ENCODE data around the gene PAXX. TPM values are rescaled to one million over a fixed set of nuclear protein-coding genes. Genes with fewer than 3 reads are reported as not detected.

The PAXX gene
- total RNA-seq, 1 experiment from 2014 or later: 89.0 TPM

DNA sequence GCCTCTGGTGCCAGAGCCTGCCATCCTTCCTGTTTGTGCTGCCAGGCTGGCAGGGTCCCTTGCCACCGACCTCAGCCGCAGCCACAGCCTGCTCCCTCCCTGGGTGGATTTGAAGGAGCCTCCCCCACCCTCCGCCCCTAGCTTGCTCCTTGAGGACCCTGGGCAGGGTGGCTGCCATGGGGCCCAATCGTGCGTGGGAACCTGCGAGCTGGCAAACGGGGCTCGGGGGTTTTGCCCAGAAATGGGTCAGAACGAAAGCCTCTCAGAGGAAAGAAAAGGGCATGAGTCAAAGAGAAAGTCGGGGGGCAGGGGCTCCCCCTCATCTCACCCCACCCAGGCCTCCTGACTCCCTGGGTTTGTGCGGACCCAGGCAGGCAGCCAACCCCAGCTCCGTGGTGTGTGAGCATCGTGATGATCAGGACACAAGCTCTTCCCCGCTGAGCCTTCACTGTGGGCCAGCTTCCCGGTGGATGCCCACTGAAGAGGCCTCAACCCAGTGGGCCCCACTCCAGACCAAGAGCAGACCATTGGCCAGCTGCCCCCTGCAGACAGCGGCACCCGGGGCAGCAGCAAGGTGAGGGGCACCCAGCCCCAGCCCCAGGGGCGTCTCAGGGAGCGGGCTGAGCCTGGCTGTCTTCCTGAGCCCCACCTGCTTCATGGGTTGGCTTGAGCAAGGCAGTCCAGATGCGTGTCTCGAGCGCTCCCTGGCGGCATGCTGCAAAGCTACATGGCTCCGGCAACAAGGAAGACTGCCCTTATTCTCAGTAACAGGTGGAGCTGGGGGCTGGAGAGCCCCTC lies 42.7 kb downstream of the PAXX start:
- BruUV-seq (replicated peaks): no TSS peak
- no peaks in the 10 kb centered on the region for H3K9me3 ChIP-seq (ENCODE audit: control insufficient read depth in 1 of 2, insufficient read depth in 1 of 2, low read depth in 1 of 2, low read length in 2 of 2)
- H3K79me2 ChIP-seq (ENCODE audit: insufficient read depth, low read length): no peaks in the 10 kb centered on the region
- POLR2A ChIA-PET: interaction anchor here (1.4 kb wide), 1 partner anchor 87 kb away, joined by 9 read pairs; no protein-coding TSS in a partner anchor
- DNase-seq (ENCODE audit: low read depth, low spot score): peak; percentile 69
- no peaks in the 10 kb centered on the region for H3K27me3 ChIP-seq (ENCODE audit: insufficient read depth, low read length)
- H3K36me3 ChIP-seq (ENCODE audit: control insufficient read depth in 1 of 2, insufficient read depth in 2 of 2, low read length in 2 of 2): peaks cover 3 to 7% of the 10 kb centered on the region in 2 experiments; a peak in 2 of 4 replicates
- TF ChIP-seq POLR2AphosphoS5 (IDR thresholded peaks at IDR 0.05; ENCODE audit: low read depth, low read length): peak; percentile 27
- TF ChIP-seq SRF (IDR thresholded peaks at IDR 0.05; ENCODE audit: low read depth): no peak
- peak in 2 of 3 experiments; percentile 85 to 96; a peak in 4 of 6 replicates for TF ChIP-seq CTCF (IDR thresholded peaks at IDR 0.05 in 2 of 3, conservative IDR thresholded peaks at IDR 0.05 in 1 of 3; ENCODE audit: borderline replicate concordance in 1 of 3, insufficient read depth in 1 of 3, low read depth in 2 of 3, low read length in 2 of 3)
- peak; percentile 0 for TF ChIP-seq TCF7L2 (IDR thresholded peaks at IDR 0.05; ENCODE audit: borderline replicate concordance, extremely low read depth, insufficient read depth, insufficient read length)
- no peak for TF ChIP-seq ZFX (IDR thresholded peaks at IDR 0.05)
- TF ChIP-seq RAD21 (IDR thresholded peaks at IDR 0.05; ENCODE audit: low read depth): no peak
- TF ChIP-seq ELF1 (IDR thresholded peaks at IDR 0.05; ENCODE audit: borderline replicate concordance, low read depth): no peak
- no peaks in the 10 kb centered on the region for H3K9me2 ChIP-seq (ENCODE audit: insufficient read depth)
- peak; percentile 95 for ATAC-seq
- H4K20me1 ChIP-seq (ENCODE audit: insufficient read depth): no peaks in the 10 kb centered on the region
- intact Hi-C loops (cut with micrococcal nuclease): loop anchor here (1.0 to 5.0 kb wide), 3 partner anchors 87 to 248 kb away; partner anchors contain the start of gene AJM1
- no peak overlapping the region for H2AFZ ChIP-seq (ENCODE audit: low read depth, low read length, poor library complexity, severe bottlenecking)
- no peak overlapping the region; the same call in 1 of the 2 replicates for H3K27ac ChIP-seq (ENCODE audit: low read depth, low read length)
- H3K9ac ChIP-seq (ENCODE audit: low read length): peak overlapping the region; percentile 27; the same call in 1 of the 2 replicates
- CTCF ChIA-PET: interaction anchor here (0.6 to 4.0 kb wide), 33 partner anchors 10 to 251 kb away, joined by 3 to 109 read pairs (median 4); partner anchors contain the start of genes AJM1, C8G, MAN1B1 and NPDC1
- RAD21 ChIA-PET (ENCODE audit: low non-redundant PET in 1 of 2, low total read pairs in 2 of 2, uncharacterized antibody in 2 of 2, unreplicated experiment in 2 of 2): interaction anchor here (0.9 to 1.9 kb wide), 5 partner anchors 12 to 277 kb away, joined by 3 to 25 read pairs (median 3); partner anchors contain the start of gene LCN8 (in 1 of the 2)
- H3K4me3 ChIP-seq (replicated peaks in 1 of 2; ENCODE audit: low read depth in 1 of 2, low read length in 2 of 2): peak overlapping the region in 1 of 2 experiments; percentile 22; a peak in 1 of 4 replicates
- H3K4me2 ChIP-seq (ENCODE audit: low read length): peak overlapping the region; percentile 70
- H3K4me1 ChIP-seq (ENCODE audit: control insufficient read depth in 1 of 2, insufficient read depth in 2 of 2, low read length in 2 of 2): peaks cover 9 to 20% of the 10 kb centered on the region in 2 experiments; a peak in 3 of 4 replicates

Measured in HCT116 (cell line).